PC-9 (cell line): ENCODE measurements around the gene RCN1. TPM values are rescaled to one million over a fixed set of nuclear protein-coding genes. Genes with fewer than 3 reads are reported as not detected.
A peak's percentile ranks its signal among the peaks of the same experiment; 100 is the strongest.

Experiments used
- BruUV-seq: library from RNA; stranded (reverse); fragments of 400-500 nt; replicated peaks from 2 replicates; lab custom pipeline; 2021; lab: Mats Ljungman, UMichigan
- CTCF ChIA-PET: fragments of 300-600 bp; sonication (Branson Sonifier 250); formaldehyde crosslinking; loops from one replicate; lab custom pipeline; 2022; ENCODE audit warnings: antibody characterized with exemption; lab: Charles Lee
- POLR2A ChIA-PET: fragments of 300-600 bp; sonication (Branson Sonifier 250); formaldehyde crosslinking; loops from one replicate; lab custom pipeline; 2022; ENCODE audit warnings: antibody characterized with exemption; ENCODE audit not compliant: unreplicated experiment; lab: Charles Lee
- DNase-seq, 2 experiments: peaks; one replicate each; pipeline versions ENCODE4 v3.0.0 to v3.0.0-alpha.2; 2015 to 2022; ENCODE audit warnings: mixed read lengths in 1 of 2
- H2AFZ ChIP-seq: fragments of 200-600 bp; sonication (generic); 2 replicates; pipeline ENCODE4 v1.8.1; 2017; ENCODE audit warnings: antibody characterized with exemption
- H3F3A ChIP-seq: fragments of 200-600 bp; sonication (generic); 2 replicates; pipeline ENCODE4 v1.8.1; 2017; ENCODE audit warnings: antibody characterized with exemption, mild to moderate bottlenecking, low read depth; ENCODE audit not compliant: insufficient read depth
- H3K27ac ChIP-seq: fragments of 200-600 bp; sonication (generic); 2 replicates; pipeline ENCODE4 v1.6.1; 2016; ENCODE audit warnings: mixed run types
- H3K27me3 ChIP-seq: fragments of 200-600 bp; sonication (generic); 2 replicates; pipeline ENCODE4 v1.6.1; 2016; ENCODE audit warnings: low read depth, mixed run types; ENCODE audit not compliant: insufficient read depth
- H3K36me3 ChIP-seq: fragments of 200-600 bp; sonication (generic); 2 replicates; pipeline ENCODE4 v1.6.1; 2016; ENCODE audit warnings: low read depth, mixed run types
- H3K4me1 ChIP-seq: fragments of 200-600 bp; sonication (generic); replicated peaks from 2 replicates; pipeline ENCODE4 v1.6.1; 2016; ENCODE audit warnings: mixed run types; ENCODE audit not compliant: insufficient read depth
- H3K4me2 ChIP-seq: fragments of 200-600 bp; sonication (generic); 2 replicates; pipeline ENCODE4 v1.6.1; 2017; ENCODE audit warnings: mixed run types
- H3K4me3 ChIP-seq: fragments of 200-600 bp; sonication (generic); 2 replicates; pipeline ENCODE4 v1.6.1; 2016; ENCODE audit warnings: mixed run types
- H3K79me2 ChIP-seq: fragments of 200-600 bp; sonication (generic); 2 replicates; pipeline ENCODE4 v1.6.1; 2017; ENCODE audit warnings: low read depth, mixed run types
- H3K9me2 ChIP-seq: fragments of 200-600 bp; sonication (generic); 2 replicates; pipeline ENCODE4 v1.8.1; 2017; ENCODE audit warnings: mild to moderate bottlenecking; ENCODE audit not compliant: insufficient read depth
- H3K9me3 ChIP-seq: fragments of 200-600 bp; sonication (generic); 2 replicates; pipeline ENCODE4 v1.8.1; 2016; ENCODE audit warnings: low read depth; ENCODE audit not compliant: insufficient read depth
- H4K20me1 ChIP-seq: fragments of 200-600 bp; sonication (generic); 2 replicates; pipeline ENCODE4 v1.8.1; 2017; ENCODE audit not compliant: insufficient read depth
- EZH2 ChIP-seq: fragments of 200-600 bp; sonication (generic); IDR thresholded peaks from 2 replicates; pipeline ENCODE4 v1.8.0; 2017; ENCODE audit warnings: antibody characterized with exemption, low read depth
- intact Hi-C: fragments of 100-400 bp; cut with micrococcal nuclease; formaldehyde crosslinking; loops from one replicate; pipeline ENCODE4 v1.10.0; 2022; ENCODE audit not compliant: unreplicated experiment
- total RNA-seq: library from RNA; stranded (reverse); gene quantifications from 2 replicates; pipeline ENCODE4 v1.2.3, GENCODE V29; 2021
- TF ChIP-seq, protein P1 (sequence below): fragments of 200-600 bp; sonication (generic); conservative IDR thresholded peaks from 2 replicates; pipeline ENCODE4 v1.6.1; 2017; ENCODE audit warnings: mixed run types, antibody characterized with exemption, mild to moderate bottlenecking, moderate library complexity

Gene RCN1
- total RNA-seq, 1 experiment from 2014 or later, result 206 TPM

DNA sequence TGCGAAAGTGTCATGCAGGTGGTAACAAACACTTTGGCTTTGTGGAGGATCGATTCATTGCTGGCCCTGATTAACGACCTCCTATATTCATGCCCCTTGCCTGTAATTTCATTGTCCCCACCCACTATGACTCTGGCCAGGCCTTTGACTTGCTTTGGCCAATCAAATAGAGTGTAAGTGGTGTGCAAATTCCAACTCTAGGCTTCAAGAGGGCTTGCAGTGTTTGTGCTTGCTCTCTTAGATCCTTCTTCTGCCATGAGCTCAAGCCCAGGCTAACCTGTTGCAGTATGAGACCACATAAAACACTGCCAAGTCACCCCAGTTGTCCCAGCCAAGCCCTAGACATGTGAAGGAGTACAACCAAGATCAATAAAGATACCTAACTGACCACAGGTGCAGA is 48.0 kb downstream of the RCN1 start:
- Histone ChIP-seq H3K4me3 (no peak overlapping the region), H3K27me3 (no peaks in the 10 kb centered on the region), H3K27ac (no peak overlapping the region), H3K9me3 (peaks cover 5% of the 10 kb centered on the region; the same call in 1 of the 2 replicates), H4K20me1 (no peaks in the 10 kb centered on the region), H3K4me2 (no peak overlapping the region), H2AFZ (no peak overlapping the region), H3K4me1 (peaks cover 19% of the 10 kb centered on the region), H3K36me3 (no peaks in the 10 kb centered on the region), H3F3A (peaks cover 11% of the 10 kb centered on the region), H3K9me2 (0 out of 2 replicates have a peak, but pooled peaks cover under 1% of the 10 kb centered on the region), H3K79me2 (no peaks in the 10 kb centered on the region)
- no peak for DNase-seq
- intact Hi-C loops, result no loop called here
- POLR2A ChIA-PET, result no interaction called here
- CTCF ChIA-PET, result no interaction called here
- no TSS peak for BruUV-seq
- no peak for TF ChIP-seq EZH2
- TF ChIP-seq, protein P1, sequence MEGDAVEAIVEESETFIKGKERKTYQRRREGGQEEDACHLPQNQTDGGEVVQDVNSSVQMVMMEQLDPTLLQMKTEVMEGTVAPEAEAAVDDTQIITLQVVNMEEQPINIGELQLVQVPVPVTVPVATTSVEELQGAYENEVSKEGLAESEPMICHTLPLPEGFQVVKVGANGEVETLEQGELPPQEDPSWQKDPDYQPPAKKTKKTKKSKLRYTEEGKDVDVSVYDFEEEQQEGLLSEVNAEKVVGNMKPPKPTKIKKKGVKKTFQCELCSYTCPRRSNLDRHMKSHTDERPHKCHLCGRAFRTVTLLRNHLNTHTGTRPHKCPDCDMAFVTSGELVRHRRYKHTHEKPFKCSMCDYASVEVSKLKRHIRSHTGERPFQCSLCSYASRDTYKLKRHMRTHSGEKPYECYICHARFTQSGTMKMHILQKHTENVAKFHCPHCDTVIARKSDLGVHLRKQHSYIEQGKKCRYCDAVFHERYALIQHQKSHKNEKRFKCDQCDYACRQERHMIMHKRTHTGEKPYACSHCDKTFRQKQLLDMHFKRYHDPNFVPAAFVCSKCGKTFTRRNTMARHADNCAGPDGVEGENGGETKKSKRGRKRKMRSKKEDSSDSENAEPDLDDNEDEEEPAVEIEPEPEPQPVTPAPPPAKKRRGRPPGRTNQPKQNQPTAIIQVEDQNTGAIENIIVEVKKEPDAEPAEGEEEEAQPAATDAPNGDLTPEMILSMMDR, result no peak

DNA sequence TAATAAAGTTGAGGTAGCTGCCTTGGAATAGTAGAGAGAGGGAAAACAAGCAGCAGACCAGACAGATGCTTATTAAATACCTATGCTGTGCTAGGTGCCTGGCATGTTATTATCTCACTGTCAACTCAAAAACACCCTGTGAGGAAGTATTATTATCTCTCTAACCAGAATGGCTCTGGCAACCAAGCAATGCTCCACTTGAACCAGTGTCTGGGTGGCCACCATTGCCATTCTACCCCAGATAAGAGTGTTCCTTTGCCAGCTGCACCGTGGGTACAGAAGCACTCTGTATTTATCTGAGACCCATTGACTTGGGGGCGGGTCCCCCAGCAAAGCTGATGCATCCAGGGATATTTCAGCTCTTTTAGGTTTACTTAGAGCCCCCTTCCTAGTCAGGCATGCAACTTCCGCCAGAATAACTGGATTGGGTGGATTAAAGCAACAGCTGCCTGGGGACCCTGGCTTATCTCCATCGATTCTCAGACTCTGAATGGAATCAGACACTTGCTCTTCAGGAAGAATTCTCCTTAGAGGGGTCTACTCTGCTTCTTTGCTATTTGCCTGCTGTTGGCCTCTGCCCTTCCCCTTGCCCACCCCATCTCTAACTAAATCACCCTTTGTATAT is 49.1 kb downstream of the RCN1 start:
- DNase-seq, result peak in 1 of 2 experiments; percentile 5
- no peak overlapping the region for H2AFZ ChIP-seq
- no TSS peak for BruUV-seq
- H3K79me2 ChIP-seq, result no peaks in the 10 kb centered on the region
- H3K4me3 ChIP-seq, result no peak overlapping the region
- no peak overlapping the region for H3K27ac ChIP-seq
- no peaks in the 10 kb centered on the region for H4K20me1 ChIP-seq
- ChIA-PET CTCF (no interaction called here), POLR2A (no interaction called here)
- H3K27me3 ChIP-seq, result no peaks in the 10 kb centered on the region
- H3F3A ChIP-seq, result peaks cover 11% of the 10 kb centered on the region
- H3K4me1 ChIP-seq, result peaks cover 19% of the 10 kb centered on the region
- intact Hi-C loops, result no loop called here
- H3K4me2 ChIP-seq, result no peak overlapping the region
- TF ChIP-seq, protein P1, result no peak
- no peak for TF ChIP-seq EZH2
- no peaks in the 10 kb centered on the region for H3K36me3 ChIP-seq
- H3K9me2 ChIP-seq, result no peaks in the 10 kb centered on the region
- no peaks in the 10 kb centered on the region for H3K9me3 ChIP-seq

DNA sequence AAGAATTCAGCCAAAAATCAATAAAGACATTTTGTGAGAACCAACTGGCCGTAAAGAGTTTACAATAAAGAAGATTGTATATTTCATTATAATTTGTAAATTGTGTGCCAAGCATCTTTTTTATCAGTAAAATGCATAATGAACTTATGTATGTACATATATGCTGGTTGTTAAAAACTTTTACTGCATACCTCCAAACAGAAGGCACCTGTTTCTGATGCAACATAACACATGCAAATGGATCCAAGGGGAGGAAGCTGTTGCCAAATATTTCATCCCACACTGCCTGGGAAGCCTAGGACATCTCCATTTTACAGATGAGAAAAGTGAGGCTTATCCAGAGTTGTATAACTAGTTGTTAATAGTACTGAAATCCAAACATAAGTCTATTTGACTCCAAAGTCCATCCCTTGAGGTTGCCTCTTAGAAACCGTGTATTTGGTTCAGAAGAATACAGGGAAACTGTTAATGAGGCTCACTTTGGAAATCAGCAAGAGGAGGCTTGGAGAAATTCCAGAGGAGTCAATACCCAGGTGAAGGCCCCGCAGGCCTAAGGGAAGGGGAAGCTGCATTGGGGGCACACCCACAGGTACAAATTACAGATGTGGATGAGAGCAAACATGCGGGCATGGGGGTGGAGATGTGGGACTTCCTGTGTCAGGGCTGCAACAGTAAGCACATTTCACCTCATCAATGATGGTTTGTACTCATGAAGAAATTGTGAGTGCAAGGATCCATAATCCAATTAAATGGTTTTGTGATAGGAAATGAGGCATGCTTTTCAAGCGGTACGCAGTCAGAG is 51.1 kb downstream of the RCN1 start:
- Histone ChIP-seq H3K9me2 (no peaks in the 10 kb centered on the region), H3K4me3 (no peak overlapping the region), H3K4me1 (peaks cover 10% of the 10 kb centered on the region), H4K20me1 (no peaks in the 10 kb centered on the region), H3K4me2 (no peak overlapping the region), H3K27ac (no peak overlapping the region), H3K79me2 (no peaks in the 10 kb centered on the region), H3K27me3 (no peaks in the 10 kb centered on the region), H2AFZ (no peak overlapping the region), H3K36me3 (no peaks in the 10 kb centered on the region), H3K9me3 (no peaks in the 10 kb centered on the region), H3F3A (peaks cover 6% of the 10 kb centered on the region)
- BruUV-seq, result no TSS peak
- ChIA-PET CTCF (no interaction called here), POLR2A (no interaction called here)
- intact Hi-C loops, result no loop called here
- TF ChIP-seq, protein P1, result no peak
- TF ChIP-seq EZH2, result no peak
- DNase-seq, result no peak
